ENCODE data around the gene HAUS6.
A peak's percentile ranks its signal among the peaks of the same experiment; 100 is the strongest.
"Not testable (repeated sequence)": the region's sequence is repeated elsewhere in the genome, so short reads cannot be mapped to it uniquely, and the experiment has no call there.

HAUS6 gene

DNA sequence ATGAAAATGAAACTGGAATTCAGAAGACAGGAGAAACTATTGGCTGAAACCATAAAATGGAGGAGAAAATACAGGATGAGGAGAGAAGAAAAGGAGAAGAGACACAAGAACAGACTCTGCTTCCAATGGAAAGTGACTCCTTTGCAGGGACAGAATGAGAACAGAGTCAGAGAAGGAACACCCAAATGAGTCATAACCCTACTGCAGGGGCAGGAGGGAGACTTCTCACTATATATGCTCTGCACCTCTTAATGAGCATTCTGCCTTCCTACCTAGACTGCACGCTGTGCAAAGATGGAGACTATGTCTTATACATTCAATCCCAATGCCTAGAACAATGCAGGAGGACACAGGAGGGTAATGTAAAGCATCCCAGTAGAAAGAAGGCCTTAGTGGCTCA is 71.8 kb downstream of the HAUS6 start:
- DNase-seq, result no peak

DNA sequence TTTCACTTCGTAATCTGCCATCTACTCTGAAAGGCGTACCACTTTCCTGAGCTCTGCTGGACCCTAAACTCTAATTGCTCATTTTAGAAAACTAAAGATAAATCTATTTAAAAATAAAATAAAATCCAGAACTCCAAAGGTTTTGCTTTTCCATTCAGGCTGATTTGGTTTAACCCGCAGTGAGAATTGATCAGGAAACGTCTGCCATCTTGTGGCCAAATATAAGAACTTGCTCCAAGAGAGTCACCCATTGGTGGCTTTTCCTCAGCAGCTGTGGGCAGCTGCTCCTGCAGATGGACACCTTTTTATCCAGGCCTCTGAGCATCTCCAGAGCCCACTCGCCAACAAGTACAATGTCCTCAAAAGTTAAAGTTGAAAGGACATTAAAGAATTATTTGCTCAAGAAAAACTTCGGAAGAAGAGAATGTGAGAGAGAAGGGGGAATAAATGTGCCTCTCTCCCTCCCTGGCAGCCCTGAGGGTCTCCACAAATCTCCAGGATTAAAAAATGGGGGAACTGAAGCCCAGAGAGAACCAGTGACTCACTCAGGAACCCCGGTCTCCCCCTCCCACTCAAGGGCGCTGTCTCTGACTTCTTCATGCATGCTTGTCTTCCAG is 73.8 kb downstream of the HAUS6 start:
- DNase-seq, result peak; percentile 64

DNA sequence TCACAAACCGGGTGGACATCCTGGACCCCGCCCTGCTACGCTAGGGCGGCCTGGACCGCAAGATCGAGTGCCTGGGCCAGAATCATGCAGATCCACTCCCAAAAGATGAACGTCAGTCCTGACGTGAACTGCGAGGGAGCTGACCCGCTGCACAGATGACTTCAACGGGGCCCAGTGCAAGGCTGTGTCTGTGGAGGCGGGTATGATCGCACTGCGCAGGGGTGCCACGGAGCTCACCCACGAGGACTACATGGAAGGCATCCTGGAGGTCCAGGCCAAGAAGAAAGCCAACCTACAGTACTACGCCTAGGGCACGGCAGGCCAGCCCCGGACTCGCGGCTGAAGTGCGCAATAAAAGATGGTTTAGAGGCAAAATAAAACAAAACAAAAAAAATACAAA is 74.9 kb downstream of the HAUS6 start:
- no peak for DNase-seq

DNA sequence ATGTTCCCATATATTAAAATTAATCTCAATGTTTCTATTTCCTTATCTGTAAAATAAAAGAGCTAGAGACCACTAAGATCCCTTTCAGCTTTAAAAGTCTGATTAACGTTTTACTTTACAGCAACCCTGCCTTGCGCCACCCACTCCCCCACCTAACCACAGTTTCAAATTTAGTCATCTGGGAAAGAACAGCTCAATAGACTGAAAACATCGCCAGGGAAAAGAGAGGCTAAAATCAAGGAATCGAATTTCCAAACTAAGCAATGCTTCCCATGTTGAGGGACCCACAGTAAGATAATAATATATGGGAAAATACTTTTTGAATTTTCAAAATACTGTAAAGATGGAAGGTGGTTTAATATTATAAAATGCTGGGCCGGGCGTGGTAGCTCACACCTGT is 76.3 kb downstream of the HAUS6 start:
- DNase-seq, result no peak

DNA sequence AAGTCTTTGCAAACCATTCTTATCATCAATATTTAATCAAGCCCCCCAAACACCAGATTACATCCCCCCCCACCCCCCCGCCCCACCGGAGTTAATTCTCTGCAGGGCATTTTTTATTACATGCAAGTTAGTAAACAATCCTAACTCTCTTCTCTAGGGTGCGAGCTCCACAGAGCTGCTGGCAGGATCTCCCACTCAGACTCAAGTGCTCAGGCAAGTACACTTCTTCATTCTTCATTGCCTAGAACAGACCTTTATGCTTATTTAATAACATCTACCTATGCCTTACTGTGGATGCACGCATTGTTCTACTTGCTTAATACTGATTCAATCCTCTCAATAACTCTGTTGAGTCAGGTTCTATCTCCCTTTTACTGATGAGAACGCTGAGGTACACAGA is 79.6 kb downstream of the HAUS6 start:
- DNase-seq, result no peak

DNA sequence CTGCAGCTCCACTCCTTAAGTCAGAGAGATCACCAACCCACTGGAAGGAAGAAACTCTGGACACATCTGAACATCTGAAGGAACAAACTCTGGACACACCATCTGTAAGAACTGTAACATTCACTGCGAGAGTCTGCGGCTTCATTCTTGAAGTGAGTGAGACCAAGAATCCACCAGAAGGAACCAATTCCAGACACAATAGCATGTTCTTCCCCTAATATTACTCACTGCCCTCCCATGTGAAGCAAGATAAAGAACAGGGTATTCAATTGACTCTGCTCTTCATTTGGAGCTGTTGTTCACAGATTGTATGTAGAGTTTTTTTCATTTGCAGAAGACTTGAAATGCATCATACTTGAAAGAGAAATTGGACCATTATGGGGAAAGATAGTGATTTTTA is 80.5 kb downstream of the HAUS6 start:
- DNase-seq, result no peak

DNA sequence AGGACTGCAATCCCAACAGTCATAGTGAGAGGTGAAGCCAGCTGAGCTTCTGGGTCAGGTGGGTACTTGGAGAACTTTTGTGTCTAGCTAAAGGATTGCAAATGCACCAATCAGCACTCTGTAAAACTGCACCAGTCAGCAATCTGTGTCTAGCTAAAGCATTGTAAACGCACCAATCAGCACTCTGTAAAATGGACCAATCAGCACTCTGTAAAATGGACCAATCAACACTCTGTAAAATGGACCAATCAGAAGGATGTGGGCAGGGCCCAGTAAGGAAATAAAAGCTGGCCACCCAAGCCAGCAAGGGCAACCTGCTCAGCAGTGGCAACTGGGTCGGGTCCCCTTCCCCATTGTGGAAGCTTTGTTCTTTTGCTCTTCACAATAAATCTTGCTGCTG is 81.1 kb downstream of the HAUS6 start:
- not testable (repeated sequence) for DNase-seq

DNA sequence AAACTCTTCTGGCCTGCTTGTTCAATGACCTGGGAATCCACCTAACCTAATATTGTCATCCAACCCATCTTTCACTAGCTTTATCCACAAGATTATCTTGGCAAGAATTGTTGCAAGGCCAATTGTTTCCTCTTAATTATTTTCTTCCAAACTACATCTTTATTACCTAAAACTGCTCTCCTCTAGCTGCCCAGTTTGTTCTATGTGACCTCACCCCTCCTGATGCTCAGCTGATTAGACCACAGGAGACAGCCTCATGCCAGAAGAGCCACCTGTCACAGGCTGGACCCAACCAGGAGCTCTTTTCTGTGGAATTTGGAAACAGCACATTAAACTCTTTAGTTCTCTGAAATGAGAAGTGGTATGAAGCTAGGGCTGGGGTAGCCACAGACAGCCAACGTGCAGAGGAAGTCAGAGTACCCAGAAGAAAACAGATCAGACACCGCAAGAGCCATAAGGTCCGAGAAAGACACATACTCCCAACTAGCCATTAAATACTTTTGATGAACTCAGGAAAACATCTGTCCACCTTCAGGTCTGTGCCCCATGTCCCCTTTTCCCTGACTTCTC is 81.7 kb downstream of the HAUS6 start:
- no peak for DNase-seq

DNA sequence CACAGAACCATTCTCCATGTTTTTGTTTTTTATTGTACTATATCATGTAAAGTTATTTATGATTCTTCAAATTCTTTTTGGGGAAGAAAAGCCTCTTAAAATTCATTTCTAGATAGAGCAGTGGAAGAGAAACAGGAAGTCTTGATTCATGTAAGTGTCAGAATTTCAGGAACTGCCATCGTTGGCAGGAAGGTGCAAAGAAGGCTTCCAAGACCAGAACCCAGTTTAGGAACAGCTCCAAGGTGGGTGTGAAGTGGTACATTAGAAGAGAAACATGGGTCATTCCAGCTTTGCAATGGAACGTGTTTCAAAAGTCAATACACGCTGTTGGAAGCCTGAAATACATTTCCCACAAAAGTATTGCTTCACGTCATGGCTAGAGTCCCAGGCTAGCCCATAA is 84.5 kb downstream of the HAUS6 start:
- no peak for DNase-seq

DNA sequence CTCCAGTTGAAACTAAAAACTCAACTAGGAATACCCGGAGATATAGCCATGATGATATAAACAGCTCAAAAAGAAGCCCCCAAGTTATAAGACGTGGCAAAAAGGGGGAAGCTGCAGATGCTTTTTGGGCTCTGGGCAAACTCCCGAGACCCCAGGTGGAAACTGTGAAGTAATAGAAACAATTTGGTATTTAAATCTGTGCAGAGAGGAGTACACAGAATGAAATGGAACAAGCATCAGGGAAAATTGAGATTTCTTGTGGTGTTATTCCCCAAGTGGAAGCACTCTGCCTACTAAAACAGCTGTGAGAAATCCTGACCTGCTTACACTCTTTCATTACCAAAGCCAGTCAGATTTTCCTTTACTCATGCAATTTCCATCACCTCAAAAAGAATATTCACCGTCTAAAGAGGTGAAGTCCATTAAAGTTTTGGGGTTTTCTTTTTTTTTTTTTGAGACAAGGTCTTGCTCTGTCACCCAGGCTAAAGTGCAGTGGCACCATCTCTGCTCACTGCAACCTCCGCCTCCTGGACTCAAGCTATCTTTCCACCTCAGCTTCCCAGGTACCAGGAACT is 93.2 kb downstream of the HAUS6 start:
- no peak for DNase-seq

Data from fibroblast of skin of right biceps (primary cell).